Urinary bladder (tissue), 4 donors: ENCODE results near the gene AFF3. TPM values are rescaled to one million over a fixed set of nuclear protein-coding genes. Genes with fewer than 3 reads are reported as not detected.

Source experiments
- DNase-seq: peaks from one replicate; pipeline ENCODE4 v3.0.0-alpha.2; 2015; ENCODE audit errors: extremely low spot score
- H3K27ac ChIP-seq: one replicate; pipeline ENCODE4 v1.5.1; 2013; ENCODE audit warnings: low read depth, mild to moderate bottlenecking, moderate library complexity
- H3K36me3 ChIP-seq: one replicate; pipeline ENCODE4 v1.6.1; 2013; ENCODE audit warnings: mild to moderate bottlenecking, moderate library complexity; ENCODE audit not compliant: insufficient read depth
- H3K4me1 ChIP-seq: one replicate; pipeline ENCODE4 v1.6.1; 2013; ENCODE audit warnings: mild to moderate bottlenecking, moderate library complexity; ENCODE audit not compliant: insufficient read depth
- H3K4me3 ChIP-seq: one replicate; pipeline ENCODE4 v1.5.1; 2013; ENCODE audit warnings: low read depth, low read length
- WGBS: extraction: QIAGEN DNeasy Blood & Tissue Kit; methylation state at CpG from one replicate; pipeline ENCODE4 v1.1.7; 2013; 5-methylcytosine and 5-hydroxymethylcytosine counted together
- polyA plus RNA-seq: library from polyadenylated mRNA; stranded (reverse); fragments of 200-250 nt; gene quantifications from one replicate; pipeline ENCODE4 v1.2.3, GENCODE V29; 2013
- total RNA-seq: library from RNA; depleted of rRNA; stranded (reverse); fragments of >200 nt; gene quantifications from one replicate; pipeline ENCODE4 v1.2.3, GENCODE V29; 2014
- donor health status: healthy with polysubstance abuse.
- donor health status: healthy.

The AFF3 gene
- total and polyA plus RNA-seq, 2 donors: 15.1 to 43.5 TPM

- Histone ChIP-seq H3K4me3 (no peak overlapping the region), H3K36me3 (no peaks in the 10 kb centered on the region), H3K27ac (no peak overlapping the region), H3K4me1 (no peaks in the 10 kb centered on the region)
- WGBS: 95% methylated on average over 1 of the region's 1 CpG
- no peak for DNase-seq
Observed at GRCh38 chr2:99797475-99797874, 344.9 kb downstream of the AFF3 start.

DNA sequence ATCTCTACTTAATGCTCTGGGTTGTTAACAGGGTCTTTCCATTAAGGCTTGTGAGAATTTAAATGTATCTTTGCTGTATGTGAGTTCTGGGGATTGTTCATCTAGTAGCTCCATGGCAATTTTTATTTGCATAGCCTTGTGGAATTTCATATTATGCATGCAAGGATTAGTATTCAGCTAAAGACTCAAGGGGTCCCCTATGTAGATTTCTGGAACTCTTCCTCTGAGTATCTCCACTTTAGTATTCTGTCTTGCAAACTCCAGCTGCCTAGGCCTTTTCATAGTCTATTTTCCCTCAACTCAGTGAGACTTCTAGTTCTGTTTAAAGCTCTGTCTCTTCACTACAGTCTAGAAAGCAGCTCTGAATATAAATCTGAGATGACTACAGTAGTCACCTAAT, 348.0 kb downstream of the AFF3 start:
- DNase-seq: no peak
- no peak overlapping the region for H3K4me3 ChIP-seq
- H3K27ac ChIP-seq: no peak overlapping the region
- H3K36me3 ChIP-seq: no peaks in the 10 kb centered on the region
- no peaks in the 10 kb centered on the region for H3K4me1 ChIP-seq

- no peak overlapping the region for H3K4me3 ChIP-seq
- WGBS: 91% methylated on average over 8 of the region's 8 CpGs
- no peaks in the 10 kb centered on the region for H3K36me3 ChIP-seq
- H3K4me1 ChIP-seq: no peaks in the 10 kb centered on the region
- no peak overlapping the region for H3K27ac ChIP-seq
- DNase-seq: no peak
Observed at GRCh38 chr2:99793022-99793421, 349.4 kb downstream of the AFF3 start.

DNA sequence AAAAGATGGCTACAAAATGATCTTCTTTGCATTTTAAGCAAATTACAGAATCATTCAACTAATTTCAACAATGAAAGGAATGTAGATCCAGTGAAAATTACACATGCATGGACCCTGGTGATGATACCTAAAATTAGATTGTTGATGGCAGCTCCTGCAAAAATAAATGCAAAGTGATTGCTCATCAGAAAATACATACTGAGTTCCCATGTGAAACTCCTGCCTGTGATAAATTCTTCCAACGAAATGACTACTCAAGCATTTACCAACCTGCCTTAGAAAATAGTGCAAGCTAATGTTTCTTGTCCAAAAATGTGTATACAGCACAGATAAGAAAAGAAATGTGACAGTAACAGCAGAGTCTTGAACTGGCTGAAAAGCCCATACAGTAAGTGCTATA, 352.5 kb downstream of the AFF3 start:
- Histone ChIP-seq H3K4me1 (no peaks in the 10 kb centered on the region), H3K27ac (no peak overlapping the region)
- 39% methylated on average over 1 of the region's 1 CpG for WGBS

GRCh38 chr2:99787769-99788382, 354.5 kb downstream of the AFF3 start:
- H3K4me3 ChIP-seq: no peak overlapping the region
- H3K36me3 ChIP-seq: no peaks in the 10 kb centered on the region
- no peak overlapping the region for H3K27ac ChIP-seq
- WGBS: 87% methylated on average over 5 of the region's 5 CpGs
- DNase-seq: no peak
- H3K4me1 ChIP-seq: no peaks in the 10 kb centered on the region

More for the DNA sequence above, 352.5 kb downstream of the AFF3 start:
- no peak for DNase-seq
- Histone ChIP-seq H3K36me3 (no peaks in the 10 kb centered on the region), H3K4me3 (no peak overlapping the region)

- Histone ChIP-seq H3K4me3 (no peak overlapping the region), H3K4me1 (no peaks in the 10 kb centered on the region), H3K36me3 (no peaks in the 10 kb centered on the region), H3K27ac (no peak overlapping the region)
- 77% methylated on average over 14 of the region's 14 CpGs for WGBS
- DNase-seq: no peak
Observed at GRCh38 chr2:99786636-99787390, 355.6 kb downstream of the AFF3 start.

GRCh38 chr2:99784946-99785345, 357.4 kb downstream of the AFF3 start:
- no peak for DNase-seq
- WGBS: 82% methylated on average over 8 of the region's 8 CpGs
- Histone ChIP-seq H3K36me3 (no peaks in the 10 kb centered on the region), H3K27ac (no peak overlapping the region), H3K4me3 (no peak overlapping the region), H3K4me1 (no peaks in the 10 kb centered on the region)

GRCh38 chr2:99784282-99784681, 358.1 kb downstream of the AFF3 start:
- WGBS: 85% methylated on average over 8 of the region's 8 CpGs
- no peak for DNase-seq
- Histone ChIP-seq H3K4me1 (no peaks in the 10 kb centered on the region), H3K36me3 (no peaks in the 10 kb centered on the region), H3K27ac (no peak overlapping the region), H3K4me3 (no peak overlapping the region)

- 83% methylated on average over 5 of the region's 5 CpGs for WGBS
- no peak for DNase-seq
- no peaks in the 10 kb centered on the region for H3K36me3 ChIP-seq
- no peak overlapping the region for H3K27ac ChIP-seq
- H3K4me3 ChIP-seq: no peak overlapping the region
- no peaks in the 10 kb centered on the region for H3K4me1 ChIP-seq
Observed at GRCh38 chr2:99780276-99780675, 362.1 kb downstream of the AFF3 start.

DNA sequence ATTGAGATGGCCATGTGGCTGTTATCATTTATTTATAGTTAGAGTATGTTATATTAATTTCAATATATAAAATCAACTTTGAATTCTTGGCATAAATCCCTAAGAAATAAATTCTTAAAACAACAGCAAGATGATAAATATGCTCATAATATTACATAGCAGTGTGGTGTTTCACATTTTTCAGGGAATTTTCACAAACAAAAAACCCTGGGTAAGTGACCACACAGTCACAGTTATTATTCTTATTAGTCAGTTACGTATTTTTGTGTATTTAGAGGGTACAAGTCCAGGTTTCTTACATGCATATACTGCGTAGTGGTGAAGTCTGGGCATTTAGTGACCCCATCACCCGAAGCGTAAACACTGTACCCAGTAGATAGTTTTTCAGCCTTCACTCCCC, 363.1 kb downstream of the AFF3 start:
- no peak overlapping the region for H3K4me3 ChIP-seq
- H3K27ac ChIP-seq: no peak overlapping the region
- H3K36me3 ChIP-seq: no peaks in the 10 kb centered on the region
- DNase-seq: no peak
- no peaks in the 10 kb centered on the region for H3K4me1 ChIP-seq
- WGBS: 96% methylated on average over 4 of the region's 4 CpGs

GRCh38 chr2:99777656-99778290, 364.6 kb downstream of the AFF3 start:
- Histone ChIP-seq H3K27ac (no peak overlapping the region), H3K4me3 (no peak overlapping the region), H3K36me3 (no peaks in the 10 kb centered on the region), H3K4me1 (no peaks in the 10 kb centered on the region)
- WGBS: 97% methylated on average over 6 of the region's 6 CpGs
- DNase-seq: no peak

GRCh38 chr2:99776906-99777646, 365.3 kb downstream of the AFF3 start:
- Histone ChIP-seq H3K4me3 (no peak overlapping the region), H3K27ac (no peak overlapping the region), H3K4me1 (no peaks in the 10 kb centered on the region), H3K36me3 (no peaks in the 10 kb centered on the region)
- no peak for DNase-seq
- WGBS: 85% methylated on average over 8 of the region's 8 CpGs

GRCh38 chr2:99776206-99776905, 366.0 kb downstream of the AFF3 start:
- Histone ChIP-seq H3K27ac (no peak overlapping the region), H3K4me3 (no peak overlapping the region), H3K4me1 (no peaks in the 10 kb centered on the region), H3K36me3 (no peaks in the 10 kb centered on the region)
- DNase-seq: no peak
- 68% methylated on average over 3 of the region's 3 CpGs for WGBS
